ENCODE data around the gene METAP2. TPM values are rescaled to one million over a fixed set of nuclear protein-coding genes. Genes with fewer than 3 reads are reported as not detected.

METAP2 gene
- total RNA-seq, 1 donor from 2014 or later: 44.8 TPM

- H3K36me3 ChIP-seq (ENCODE audit: control insufficient read depth, insufficient read depth, low read length): peaks cover 10% of the 10 kb centered on the region
These were observed 33.0 kb downstream of the METAP2 start for GRCh38 chr12:95506707-95507523.

GRCh38 chr12:95509300-95509699 is 35.3 kb downstream of the METAP2 start:
- Histone ChIP-seq H3K27me3 (ENCODE audit: control insufficient read depth, insufficient read depth, low read length) (no peaks in the 10 kb centered on the region), H3K36me3 (ENCODE audit: control insufficient read depth, insufficient read depth, low read length) (peaks cover 6% of the 10 kb centered on the region), H3K4me3 (ENCODE audit: low read depth, low read length) (no peak overlapping the region)
- no peak for TF ChIP-seq CTCF (IDR thresholded peaks at IDR 0.05; ENCODE audit: insufficient read depth, low read length, severe bottlenecking)
- FAIRE-seq (no peak), DNase-seq (ENCODE audit: low read depth) (no peak)

More at GRCh38 chr12:95506707-95507523, 33.0 kb downstream of the METAP2 start:
- DNase-seq (ENCODE audit: low read depth) (no peak), FAIRE-seq (no peak)
- TF ChIP-seq CTCF (IDR thresholded peaks at IDR 0.05; ENCODE audit: insufficient read depth, low read length, severe bottlenecking): no peak
- Histone ChIP-seq H3K4me3 (ENCODE audit: low read depth, low read length) (no peak overlapping the region), H3K27me3 (ENCODE audit: control insufficient read depth, insufficient read depth, low read length) (no peaks in the 10 kb centered on the region)

GRCh38 chr12:95511977-95512376 is 38.0 kb downstream of the METAP2 start:
- H3K36me3 ChIP-seq (ENCODE audit: control insufficient read depth, insufficient read depth, low read length): peaks cover 6% of the 10 kb centered on the region

GRCh38 chr12:95513599-95513998 is 39.6 kb downstream of the METAP2 start:
- Histone ChIP-seq H3K27me3 (ENCODE audit: control insufficient read depth, insufficient read depth, low read length) (no peaks in the 10 kb centered on the region), H3K4me3 (ENCODE audit: low read depth, low read length) (no peak overlapping the region), H3K36me3 (ENCODE audit: control insufficient read depth, insufficient read depth, low read length) (peaks cover 6% of the 10 kb centered on the region)
- DNase-seq (ENCODE audit: low read depth): no peak
- FAIRE-seq: no peak
- no peak for TF ChIP-seq CTCF (IDR thresholded peaks at IDR 0.05; ENCODE audit: insufficient read depth, low read length, severe bottlenecking)

More at GRCh38 chr12:95511977-95512376, 38.0 kb downstream of the METAP2 start:
- FAIRE-seq: no peak
- no peak overlapping the region for H3K4me3 ChIP-seq (ENCODE audit: low read depth, low read length)
- H3K27me3 ChIP-seq (ENCODE audit: control insufficient read depth, insufficient read depth, low read length): no peaks in the 10 kb centered on the region
- DNase-seq (ENCODE audit: low read depth): no peak
- TF ChIP-seq CTCF (IDR thresholded peaks at IDR 0.05; ENCODE audit: insufficient read depth, low read length, severe bottlenecking): no peak

GRCh38 chr12:95515197-95515596 is 41.2 kb downstream of the METAP2 start:
- TF ChIP-seq CTCF (IDR thresholded peaks at IDR 0.05; ENCODE audit: insufficient read depth, low read length, severe bottlenecking): no peak
- Histone ChIP-seq H3K27me3 (ENCODE audit: control insufficient read depth, insufficient read depth, low read length) (no peaks in the 10 kb centered on the region), H3K4me3 (ENCODE audit: low read depth, low read length) (no peak overlapping the region), H3K36me3 (ENCODE audit: control insufficient read depth, insufficient read depth, low read length) (peaks cover 5% of the 10 kb centered on the region)
- DNase-seq (ENCODE audit: low read depth) (no peak), FAIRE-seq (no peak)

Data from bronchial epithelial cell (primary cell).